Measurements from ENCODE around the gene UBR1. TPM values are rescaled to one million over a fixed set of nuclear protein-coding genes. Genes with fewer than 3 reads are reported as not detected.

The UBR1 gene
- total RNA-seq, 4 donors from 2014 or later, result 39.3 to 50.5 (median 40.8) TPM

GRCh38 chr15:42931702-42932486 is 173.9 kb downstream of the UBR1 start:
- TF ChIP-seq POLR2A (IDR thresholded peaks at IDR 0.05), result no peak
- no peak for TF ChIP-seq CTCF (IDR thresholded peaks at IDR 0.05)
- Histone ChIP-seq H3K4me3 (replicated peaks in 1 of 3) (no peak overlapping the region), H3K9me3 (no peaks in the 10 kb centered on the region), H3K36me3 (no peaks in the 10 kb centered on the region), H3K27me3 (no peaks in the 10 kb centered on the region), H3K4me1 (no peaks in the 10 kb centered on the region), H3K27ac (no peak overlapping the region)
- WGBS, 2 donors, result 79 to 80% methylated on average over 7 of the region's 7 CpGs
- intact Hi-C loops (cut with DNase I), result no loop called here
- DNase-seq, result peak; percentile 13 to 48

- no peak for DNase-seq
- TF ChIP-seq POLR2A (IDR thresholded peaks at IDR 0.05), result no peak
- no peak for TF ChIP-seq CTCF (IDR thresholded peaks at IDR 0.05)
- Histone ChIP-seq H3K9me3 (no peaks in the 10 kb centered on the region), H3K4me1 (no peaks in the 10 kb centered on the region), H3K27ac (no peak overlapping the region), H3K36me3 (no peaks in the 10 kb centered on the region), H3K27me3 (no peaks in the 10 kb centered on the region), H3K4me3 (replicated peaks in 1 of 3) (no peak overlapping the region)
- intact Hi-C loops (cut with DNase I), result loop anchor here (10.0 kb wide), 1 partner anchor 195 kb away; the partner anchor contains the start of gene CDAN1
- 77 to 80% methylated on average over 2 of the region's 2 CpGs for WGBS, 2 donors
These were observed 176.5 kb downstream of the UBR1 start for GRCh38 chr15:42929306-42929848.

GRCh38 chr15:42921342-42921731 is 184.5 kb downstream of the UBR1 start:
- H3K4me1 ChIP-seq, result peaks cover 8 to 11% of the 10 kb centered on the region in 2 donors
- no peaks in the 10 kb centered on the region for H3K27me3 ChIP-seq
- WGBS, 2 donors, result 2 to 5% methylated on average over 18 to 19 of the region's 19 CpGs
- TF ChIP-seq CTCF (IDR thresholded peaks at IDR 0.05), result no peak
- TF ChIP-seq POLR2A (IDR thresholded peaks at IDR 0.05), result no peak
- H3K9me3 ChIP-seq, result no peaks in the 10 kb centered on the region
- intact Hi-C loops (cut with DNase I), result loop anchor here (10.0 kb wide), 1 partner anchor 187 kb away; the partner anchor contains the start of gene CDAN1
- H3K36me3 ChIP-seq, result no peaks in the 10 kb centered on the region
- peak overlapping the region in 1 of 3 donors; percentile 30 for H3K27ac ChIP-seq
- H3K4me3 ChIP-seq (replicated peaks in 1 of 3), result peak overlapping the region; percentile 8 to 94 (median 18)
- peak; percentile 20 to 32 for DNase-seq

- Histone ChIP-seq H3K9me3 (no peaks in the 10 kb centered on the region), H3K4me1 (peaks cover 8 to 11% of the 10 kb centered on the region in 2 donors), H3K27ac (peak within 1 kb of the TSS; percentile 33 to 83 (median 74)), H3K27me3 (no peaks in the 10 kb centered on the region), H3K4me3 (replicated peaks in 1 of 3) (peak within 1 kb of the TSS; percentile 16 to 94 (median 63)), H3K36me3 (no peaks in the 10 kb centered on the region)
- intact Hi-C loops (cut with DNase I), result loop anchor here (10.0 kb wide), 1 partner anchor 186 kb away; the partner anchor contains the start of gene CDAN1
- peak in 3 of 6 experiments; percentile 21 to 31 (median 26) for TF ChIP-seq CTCF (IDR thresholded peaks at IDR 0.05)
- TF ChIP-seq POLR2A (IDR thresholded peaks at IDR 0.05), result peak; percentile 21 to 66
- WGBS, 2 donors, result 0 to 1% methylated on average over 14 to 50 of the region's 72 CpGs
- DNase-seq, result peak; percentile 98
These were observed 185.1 kb downstream of the UBR1 start, which contains the start of gene TTBK2 for GRCh38 chr15:42920519-42921341. TSS of gene TTBK2 (minus strand) at chr15:42920778. CDS start at chr15:42878617, 42,161 bp downstream.
